Choroid plexus epithelial cell (primary cell): Measurements from ENCODE around the gene CPEB2.

Experiments used
- DNase-seq: peaks from one replicate; pipeline ENCODE4 v3.0.0-alpha.2; 2010; ENCODE audit warnings: low read depth
- H3K4me3 ChIP-seq: 2 replicates; pipeline ENCODE4 v1.5.1; 2011; ENCODE audit warnings: low read depth, mild to moderate bottlenecking, control low read depth, low read length, moderate library complexity
- TF ChIP-seq, protein P1 (sequence below): conservative IDR thresholded peaks from 2 replicates; pipeline ENCODE4 v1.5.1; 2011; ENCODE audit warnings: low read depth, mild to moderate bottlenecking, control low read depth, inconsistent platforms, low read length, moderate library complexity

The CPEB2 gene

DNA sequence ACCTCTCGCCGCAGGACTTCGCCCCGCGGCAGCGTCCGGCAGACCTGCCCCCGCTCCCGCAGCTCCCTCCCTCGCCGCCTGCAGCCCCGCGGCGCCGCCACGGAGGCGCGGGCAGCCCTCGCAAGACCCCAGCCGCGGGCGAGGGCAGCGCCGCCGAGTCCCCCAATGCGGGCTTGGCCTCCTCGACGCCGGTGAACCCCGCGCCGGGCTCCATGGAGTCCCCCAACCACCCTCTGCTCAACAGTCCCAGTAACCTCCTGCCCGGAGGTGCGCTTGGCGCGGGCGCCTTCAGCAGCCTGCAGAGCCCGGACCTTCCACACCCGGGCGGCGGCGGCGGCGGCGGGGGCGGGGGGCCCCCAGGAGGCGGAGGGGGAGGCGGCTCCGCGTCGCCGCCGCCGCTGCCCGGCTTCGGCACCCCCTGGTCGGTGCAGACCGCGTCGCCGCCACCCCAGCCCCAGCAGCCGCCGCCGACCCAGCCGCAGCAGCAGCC lies 1.2 kb downstream of the CPEB2 start:
- peak overlapping the region; percentile 85 for H3K4me3 ChIP-seq
- peak; percentile 50 for DNase-seq
- TF ChIP-seq, protein P1, sequence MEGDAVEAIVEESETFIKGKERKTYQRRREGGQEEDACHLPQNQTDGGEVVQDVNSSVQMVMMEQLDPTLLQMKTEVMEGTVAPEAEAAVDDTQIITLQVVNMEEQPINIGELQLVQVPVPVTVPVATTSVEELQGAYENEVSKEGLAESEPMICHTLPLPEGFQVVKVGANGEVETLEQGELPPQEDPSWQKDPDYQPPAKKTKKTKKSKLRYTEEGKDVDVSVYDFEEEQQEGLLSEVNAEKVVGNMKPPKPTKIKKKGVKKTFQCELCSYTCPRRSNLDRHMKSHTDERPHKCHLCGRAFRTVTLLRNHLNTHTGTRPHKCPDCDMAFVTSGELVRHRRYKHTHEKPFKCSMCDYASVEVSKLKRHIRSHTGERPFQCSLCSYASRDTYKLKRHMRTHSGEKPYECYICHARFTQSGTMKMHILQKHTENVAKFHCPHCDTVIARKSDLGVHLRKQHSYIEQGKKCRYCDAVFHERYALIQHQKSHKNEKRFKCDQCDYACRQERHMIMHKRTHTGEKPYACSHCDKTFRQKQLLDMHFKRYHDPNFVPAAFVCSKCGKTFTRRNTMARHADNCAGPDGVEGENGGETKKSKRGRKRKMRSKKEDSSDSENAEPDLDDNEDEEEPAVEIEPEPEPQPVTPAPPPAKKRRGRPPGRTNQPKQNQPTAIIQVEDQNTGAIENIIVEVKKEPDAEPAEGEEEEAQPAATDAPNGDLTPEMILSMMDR, result no peak

DNA sequence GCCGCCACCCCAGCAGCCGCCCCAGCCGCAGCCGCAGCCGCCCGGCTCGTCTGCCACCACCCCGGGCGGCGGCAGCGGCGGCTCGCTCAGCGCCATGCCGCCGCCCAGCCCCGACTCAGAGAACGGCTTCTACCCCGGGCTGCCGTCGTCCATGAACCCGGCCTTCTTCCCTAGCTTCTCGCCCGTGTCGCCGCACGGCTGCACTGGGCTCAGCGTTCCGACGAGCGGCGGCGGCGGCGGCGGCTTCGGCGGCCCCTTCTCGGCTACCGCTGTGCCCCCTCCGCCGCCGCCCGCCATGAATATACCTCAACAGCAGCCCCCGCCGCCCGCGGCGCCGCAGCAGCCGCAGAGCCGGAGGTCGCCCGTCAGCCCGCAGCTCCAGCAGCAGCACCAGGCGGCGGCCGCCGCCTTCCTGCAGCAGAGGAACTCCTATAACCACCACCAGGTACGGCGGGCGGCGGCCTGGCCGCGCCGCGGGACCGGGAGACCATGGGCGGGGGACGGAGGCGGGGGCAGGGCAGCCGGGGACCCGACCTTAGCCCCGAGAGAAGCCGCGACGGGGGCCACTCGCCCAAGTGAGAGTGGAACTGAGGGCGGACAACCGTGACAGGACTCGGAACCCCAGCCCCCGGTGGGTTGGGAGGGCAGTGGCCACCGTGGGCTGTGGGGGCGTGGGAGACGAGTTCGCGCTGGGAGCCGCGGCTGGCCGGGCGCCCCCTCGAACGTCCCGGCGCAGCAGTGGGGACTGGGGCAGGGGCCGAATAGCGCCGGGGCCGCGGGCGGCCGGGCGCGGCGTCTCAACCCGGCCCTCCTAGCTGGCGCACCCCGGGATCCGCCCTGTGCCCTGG lies 1.8 kb downstream of the CPEB2 start:
- peak overlapping the region; percentile 85 for H3K4me3 ChIP-seq
- TF ChIP-seq, protein P1, result no peak
- DNase-seq, result no peak

DNA sequence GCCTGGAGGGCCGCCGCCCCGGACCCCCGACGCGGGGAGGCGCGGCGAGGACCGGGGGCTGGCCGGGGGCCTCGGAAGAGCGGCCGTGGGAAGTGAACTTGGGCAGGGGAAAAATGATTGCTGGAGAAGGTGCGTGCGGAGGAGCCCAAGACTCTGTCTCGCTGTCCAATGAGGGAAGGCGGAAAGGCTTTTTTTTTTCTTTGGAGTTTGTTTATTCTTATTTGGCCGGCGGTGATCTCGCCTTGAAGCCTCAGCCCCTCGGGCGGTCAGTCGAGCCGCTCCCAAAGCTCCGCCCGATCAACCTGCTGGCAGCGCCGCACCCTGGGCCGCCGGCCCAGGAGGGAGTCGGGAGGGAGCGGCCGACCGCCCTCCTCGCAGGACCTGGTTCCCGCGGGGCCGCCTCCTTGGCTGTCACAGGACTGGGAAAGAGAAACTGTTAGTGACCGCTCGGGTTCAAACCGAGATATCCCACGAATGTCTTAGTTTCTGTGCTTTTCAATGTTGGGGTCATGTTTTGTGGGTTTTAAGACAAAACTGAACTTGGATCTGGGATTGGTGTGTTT lies 2.5 kb downstream of the CPEB2 start:
- peak overlapping the region; percentile 85 for H3K4me3 ChIP-seq
- TF ChIP-seq, protein P1, result no peak
- DNase-seq, result peak; percentile 76

DNA sequence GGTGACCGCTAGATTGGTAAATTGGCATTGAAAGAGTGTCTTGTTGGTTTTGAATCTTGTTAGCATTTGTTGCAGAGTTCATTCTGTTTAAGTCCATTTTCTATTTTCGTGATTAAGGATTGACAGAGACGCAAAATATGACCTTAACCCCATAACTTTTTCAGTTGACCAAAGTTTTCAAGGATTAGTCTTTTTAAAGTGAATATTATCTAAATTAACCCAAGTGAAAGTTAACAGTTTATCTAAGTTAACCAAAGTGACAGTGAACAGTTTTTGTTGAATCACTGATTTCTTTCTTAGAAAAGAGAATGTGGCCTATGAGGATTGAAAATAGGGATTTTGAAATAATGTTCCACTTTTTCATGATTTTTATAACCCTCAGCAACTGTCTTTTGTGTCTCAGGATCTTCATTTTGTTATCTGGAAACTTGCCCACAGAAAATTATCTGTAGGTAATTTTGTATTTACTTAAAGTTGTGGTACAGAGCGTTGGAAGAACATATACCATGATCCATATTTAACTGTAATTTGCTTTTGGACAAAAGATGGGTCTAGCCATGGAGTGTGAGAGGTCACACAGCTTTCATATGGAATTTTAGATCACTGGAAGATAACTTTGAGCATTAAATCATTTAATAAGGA lies 3.3 kb downstream of the CPEB2 start:
- DNase-seq, result no peak
- TF ChIP-seq, protein P1, result no peak
- peak overlapping the region; percentile 85 for H3K4me3 ChIP-seq

DNA sequence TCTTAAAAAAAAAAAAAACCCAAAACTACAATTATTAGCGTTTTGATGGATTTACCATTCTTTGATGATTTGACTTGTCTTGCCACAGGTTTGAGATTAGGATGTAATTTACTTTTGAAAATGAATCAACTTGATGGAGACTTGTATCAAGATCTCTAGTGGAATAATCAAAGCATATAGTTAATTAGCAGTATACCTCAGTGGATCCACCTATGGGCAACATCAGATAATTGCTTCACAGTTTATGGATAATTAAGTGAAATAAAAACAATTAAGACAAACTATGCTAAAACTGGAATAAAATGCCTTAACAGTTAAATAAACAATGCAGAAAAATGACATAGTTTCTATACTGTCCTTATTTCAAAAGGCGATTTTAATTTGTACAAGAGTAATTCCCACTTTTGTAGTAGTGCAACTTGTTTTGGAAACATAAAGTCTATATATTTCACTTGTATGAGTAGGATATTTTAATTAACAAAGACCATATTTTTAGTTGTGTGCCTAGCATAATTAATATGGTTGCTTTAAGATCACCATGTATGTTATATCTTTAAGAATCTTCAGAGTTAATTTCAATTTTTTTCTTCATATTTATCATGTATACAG lies 4.2 kb downstream of the CPEB2 start:
- peak overlapping the region; percentile 85 for H3K4me3 ChIP-seq
- peak; percentile 55 for DNase-seq
- TF ChIP-seq, protein P1, result peak; percentile 50

DNA sequence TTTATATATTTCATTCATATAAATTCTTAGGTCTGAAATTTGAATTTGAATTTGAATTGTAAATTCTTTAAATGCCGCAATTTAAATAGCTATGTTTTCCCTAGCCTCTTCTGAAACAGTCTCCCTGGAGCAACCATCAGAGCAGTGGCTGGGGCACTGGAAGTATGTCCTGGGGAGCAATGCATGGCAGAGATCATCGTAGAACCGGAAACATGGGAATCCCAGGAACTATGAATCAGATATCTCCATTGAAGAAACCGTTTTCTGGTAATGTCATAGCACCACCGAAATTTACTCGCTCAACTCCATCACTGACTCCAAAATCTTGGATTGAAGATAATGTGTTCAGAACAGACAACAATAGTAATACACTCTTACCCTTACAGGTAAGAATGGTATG lies 4.9 kb downstream of the CPEB2 start:
- DNase-seq, result no peak
- TF ChIP-seq, protein P1, result no peak
- peak overlapping the region; percentile 85 for H3K4me3 ChIP-seq
